Erythroblast (primary cell): ENCODE results near the gene NEURL3.

Experiments used
- GATA1 ChIP-seq: IDR thresholded peaks from 2 replicates; pipeline ENCODE4 v1.6.1; 2011; ENCODE audit warnings: low read depth, mild to moderate bottlenecking, control low read depth, low read length, moderate library complexity
- POLR2A ChIP-seq: IDR thresholded peaks from 2 replicates; pipeline ENCODE4 v1.6.1; 2011; ENCODE audit warnings: mild to moderate bottlenecking, low read length

DNA sequence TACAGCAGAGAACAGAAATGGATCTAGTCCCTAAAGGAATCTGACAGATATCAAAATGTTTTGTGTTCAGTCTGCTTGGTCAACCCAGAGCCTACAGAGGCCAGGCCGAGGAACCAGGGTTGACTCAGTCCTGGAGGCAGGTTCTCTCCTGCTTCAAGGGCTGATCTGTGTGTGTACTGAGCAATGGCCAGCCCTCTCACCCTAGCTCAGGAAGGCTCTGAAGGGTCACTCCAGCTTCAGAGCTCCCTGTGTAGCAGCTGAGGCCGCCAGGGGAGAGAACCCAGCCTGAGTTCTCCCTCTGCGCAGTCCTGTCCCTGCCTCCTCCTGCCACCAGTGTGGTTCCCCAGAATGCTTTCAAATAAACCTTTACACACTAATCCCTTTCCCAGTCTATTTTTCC lies 41.1 kb downstream of the NEURL3 start:
- TF ChIP-seq POLR2A (no peak), GATA1 (no peak)
